Mucosa of stomach (tissue), 1 donor: ENCODE data around the gene LARP6.
"Not testable (repeated sequence)": the region's sequence is repeated elsewhere in the genome, so short reads cannot be mapped to it uniquely, and the experiment has no call there.

Source experiments
- H3K27me3 ChIP-seq: one replicate; pipeline ENCODE4 v1.7.0; 2013; ENCODE audit warnings: mild to moderate bottlenecking, low read length; ENCODE audit not compliant: control insufficient read depth, insufficient read depth
- H3K36me3 ChIP-seq: one replicate; pipeline ENCODE4 v1.7.0; 2013; ENCODE audit warnings: low read length; ENCODE audit not compliant: control insufficient read depth, insufficient read depth
- H3K4me1 ChIP-seq: one replicate; pipeline ENCODE4 v1.7.0; 2013; ENCODE audit warnings: mild to moderate bottlenecking, low read length; ENCODE audit not compliant: control insufficient read depth, insufficient read depth
- H3K4me3 ChIP-seq: one replicate; pipeline ENCODE4 v1.7.0; 2013; ENCODE audit warnings: low read length
- H3K9ac ChIP-seq: one replicate; pipeline ENCODE4 v1.7.0; 2013; ENCODE audit warnings: mild to moderate bottlenecking, low read length, moderate library complexity
- H3K9me3 ChIP-seq: one replicate; pipeline ENCODE4 v1.7.0; 2013; ENCODE audit warnings: mild to moderate bottlenecking, low read length, moderate library complexity; ENCODE audit not compliant: control insufficient read depth
- donor health status: Pancreatic carcinoma.

Gene LARP6

GRCh38 chr15:70818580-70818979 is 35.4 kb downstream of the LARP6 start:
- H3K4me1 ChIP-seq = no peaks in the 10 kb centered on the region

GRCh38 chr15:70817266-70817665 is 36.7 kb downstream of the LARP6 start:
- Histone ChIP-seq H3K36me3 (no peaks in the 10 kb centered on the region), H3K9me3 (no peaks in the 10 kb centered on the region), H3K4me1 (no peaks in the 10 kb centered on the region), H3K27me3 (no peaks in the 10 kb centered on the region), H3K9ac (no peak overlapping the region), H3K4me3 (no peak overlapping the region)

More at GRCh38 chr15:70818580-70818979, 35.4 kb downstream of the LARP6 start:
- no peaks in the 10 kb centered on the region for H3K36me3 ChIP-seq
- no peaks in the 10 kb centered on the region for H3K27me3 ChIP-seq
- no peak overlapping the region for H3K9ac ChIP-seq
- H3K4me3 ChIP-seq = no peak overlapping the region
- H3K9me3 ChIP-seq = no peaks in the 10 kb centered on the region

GRCh38 chr15:70815604-70816003 is 38.4 kb downstream of the LARP6 start:
- Histone ChIP-seq H3K36me3 (no peaks in the 10 kb centered on the region), H3K27me3 (no peaks in the 10 kb centered on the region), H3K4me1 (no peaks in the 10 kb centered on the region), H3K4me3 (no peak overlapping the region), H3K9me3 (no peaks in the 10 kb centered on the region), H3K9ac (no peak overlapping the region)

GRCh38 chr15:70815011-70815410 is 38.9 kb downstream of the LARP6 start:
- not testable (repeated sequence) for H3K4me1 ChIP-seq, H3K36me3 ChIP-seq, H3K9me3 ChIP-seq, H3K27me3 ChIP-seq, H3K9ac ChIP-seq, H3K4me3 ChIP-seq

- H3K36me3 ChIP-seq = no peaks in the 10 kb centered on the region
- H3K4me3 ChIP-seq = no peak overlapping the region
- H3K27me3 ChIP-seq = peaks cover 3% of the 10 kb centered on the region
- no peak overlapping the region for H3K9ac ChIP-seq
- no peaks in the 10 kb centered on the region for H3K9me3 ChIP-seq
- H3K4me1 ChIP-seq = no peaks in the 10 kb centered on the region
Observed at GRCh38 chr15:70812827-70813364, 41.1 kb downstream of the LARP6 start.

- Histone ChIP-seq H3K36me3 (no peaks in the 10 kb centered on the region), H3K9ac (no peak overlapping the region), H3K9me3 (no peaks in the 10 kb centered on the region), H3K4me1 (no peaks in the 10 kb centered on the region), H3K4me3 (no peak overlapping the region), H3K27me3 (peaks cover 3% of the 10 kb centered on the region)
Observed at GRCh38 chr15:70810916-70811578, 42.9 kb downstream of the LARP6 start.

GRCh38 chr15:70806992-70807712 is 46.8 kb downstream of the LARP6 start:
- no peaks in the 10 kb centered on the region for H3K4me1 ChIP-seq
- H3K36me3 ChIP-seq = no peaks in the 10 kb centered on the region
- no peak overlapping the region for H3K9ac ChIP-seq
- H3K9me3 ChIP-seq = no peaks in the 10 kb centered on the region
- H3K27me3 ChIP-seq = peaks cover 3% of the 10 kb centered on the region
- H3K4me3 ChIP-seq = no peak overlapping the region

GRCh38 chr15:70804388-70804787 is 49.6 kb downstream of the LARP6 start:
- H3K9ac ChIP-seq, H3K4me3 ChIP-seq, H3K27me3 ChIP-seq, H3K4me1 ChIP-seq, H3K36me3 ChIP-seq, H3K9me3 ChIP-seq: not testable (repeated sequence)

GRCh38 chr15:70802629-70803028 is 51.3 kb downstream of the LARP6 start:
- Histone ChIP-seq H3K27me3 (no peaks in the 10 kb centered on the region), H3K9me3 (no peaks in the 10 kb centered on the region), H3K4me1 (peaks cover 9% of the 10 kb centered on the region), H3K4me3 (no peak overlapping the region), H3K36me3 (no peaks in the 10 kb centered on the region), H3K9ac (no peak overlapping the region)

GRCh38 chr15:70801109-70801508 is 52.8 kb downstream of the LARP6 start:
- Histone ChIP-seq H3K36me3 (no peaks in the 10 kb centered on the region), H3K4me3 (no peak overlapping the region), H3K9ac (no peak overlapping the region), H3K9me3 (no peaks in the 10 kb centered on the region), H3K27me3 (no peaks in the 10 kb centered on the region), H3K4me1 (peaks cover 9% of the 10 kb centered on the region)

- Histone ChIP-seq H3K27me3 (no peaks in the 10 kb centered on the region), H3K4me1 (peaks cover 9% of the 10 kb centered on the region), H3K4me3 (no peak overlapping the region)
Observed at GRCh38 chr15:70799667-70800450, 54.1 kb downstream of the LARP6 start.

GRCh38 chr15:70797464-70797863 is 56.5 kb downstream of the LARP6 start:
- H3K36me3 ChIP-seq = no peaks in the 10 kb centered on the region
- no peak overlapping the region for H3K4me3 ChIP-seq
- no peaks in the 10 kb centered on the region for H3K9me3 ChIP-seq
- H3K27me3 ChIP-seq = no peaks in the 10 kb centered on the region
- H3K9ac ChIP-seq = no peak overlapping the region
- H3K4me1 ChIP-seq = peaks cover 9% of the 10 kb centered on the region

More at GRCh38 chr15:70799667-70800450, 54.1 kb downstream of the LARP6 start:
- Histone ChIP-seq H3K9ac (no peak overlapping the region), H3K36me3 (no peaks in the 10 kb centered on the region), H3K9me3 (no peaks in the 10 kb centered on the region)
